ENCODE data around the gene NEDD1. TPM values are rescaled to one million over a fixed set of nuclear protein-coding genes. Genes with fewer than 3 reads are reported as not detected.

The NEDD1 gene
- total RNA-seq, 1 experiment from 2014 or later = 42.7 TPM

GRCh38 chr12:96870946-96871345 lies 36.1 kb upstream of the NEDD1 start:
- no peak overlapping the region for H3K4me3 ChIP-seq (ENCODE audit: low read depth, low read length, poor library complexity, severe bottlenecking)
- H3K27ac ChIP-seq (ENCODE audit: low read depth, low read length, poor library complexity, severe bottlenecking) = no peak overlapping the region
- no peak for DNase-seq (ENCODE audit: low spot score)
- H3K27me3 ChIP-seq (replicated peaks; ENCODE audit: insufficient read depth, low read depth, low read length, poor library complexity) = peaks cover 15% of the 10 kb centered on the region
- H3K4me1 ChIP-seq (ENCODE audit: insufficient read depth, low read length, poor library complexity, severe bottlenecking) = no peaks in the 10 kb centered on the region
- no peaks in the 10 kb centered on the region for H3K9me3 ChIP-seq (ENCODE audit: low read depth, low read length, poor library complexity, severe bottlenecking)
- H3K36me3 ChIP-seq (ENCODE audit: insufficient read depth, low read length, poor library complexity, severe bottlenecking) = no peaks in the 10 kb centered on the region
- ChIA-PET POLR2A (ENCODE audit: low non-redundant PET) (no interaction called here), CTCF (no interaction called here)
- BruUV-seq (replicated peaks) = no TSS peak
- intact Hi-C loops (cut with micrococcal nuclease; ENCODE audit: unreplicated experiment) = no loop called here
- TF ChIP-seq EZH2 (IDR thresholded peaks at IDR 0.05; ENCODE audit: borderline replicate concordance, low read depth, low read length, poor library complexity, severe bottlenecking) (no peak), CTCF (conservative IDR thresholded peaks at IDR 0.05; ENCODE audit: low read depth, low read length) (no peak)

GRCh38 chr12:96872961-96873360 lies 34.1 kb upstream of the NEDD1 start:
- POLR2A ChIA-PET (ENCODE audit: low non-redundant PET) = no interaction called here

GRCh38 chr12:96874211-96874610 lies 32.8 kb upstream of the NEDD1 start:
- Histone ChIP-seq H3K4me3 (ENCODE audit: low read depth, low read length, poor library complexity, severe bottlenecking) (no peak overlapping the region), H3K27ac (ENCODE audit: low read depth, low read length, poor library complexity, severe bottlenecking) (no peak overlapping the region), H3K9me3 (ENCODE audit: low read depth, low read length, poor library complexity, severe bottlenecking) (no peaks in the 10 kb centered on the region), H3K4me1 (ENCODE audit: insufficient read depth, low read length, poor library complexity, severe bottlenecking) (no peaks in the 10 kb centered on the region), H3K36me3 (ENCODE audit: insufficient read depth, low read length, poor library complexity, severe bottlenecking) (no peaks in the 10 kb centered on the region), H3K27me3 (replicated peaks; ENCODE audit: insufficient read depth, low read depth, low read length, poor library complexity) (peaks cover 13% of the 10 kb centered on the region)
- POLR2A ChIA-PET (ENCODE audit: low non-redundant PET) = no interaction called here
- CTCF ChIA-PET = no interaction called here
- DNase-seq (ENCODE audit: low spot score) = no peak
- TF ChIP-seq CTCF (conservative IDR thresholded peaks at IDR 0.05; ENCODE audit: low read depth, low read length) (no peak), EZH2 (IDR thresholded peaks at IDR 0.05; ENCODE audit: borderline replicate concordance, low read depth, low read length, poor library complexity, severe bottlenecking) (no peak)
- no TSS peak for BruUV-seq (replicated peaks)
- intact Hi-C loops (cut with micrococcal nuclease; ENCODE audit: unreplicated experiment) = no loop called here

More at GRCh38 chr12:96872961-96873360, 34.1 kb upstream of the NEDD1 start:
- Histone ChIP-seq H3K9me3 (ENCODE audit: low read depth, low read length, poor library complexity, severe bottlenecking) (no peaks in the 10 kb centered on the region), H3K4me1 (ENCODE audit: insufficient read depth, low read length, poor library complexity, severe bottlenecking) (no peaks in the 10 kb centered on the region), H3K4me3 (ENCODE audit: low read depth, low read length, poor library complexity, severe bottlenecking) (no peak overlapping the region), H3K27me3 (replicated peaks; ENCODE audit: insufficient read depth, low read depth, low read length, poor library complexity) (peaks cover 17% of the 10 kb centered on the region), H3K27ac (ENCODE audit: low read depth, low read length, poor library complexity, severe bottlenecking) (no peak overlapping the region), H3K36me3 (ENCODE audit: insufficient read depth, low read length, poor library complexity, severe bottlenecking) (no peaks in the 10 kb centered on the region)
- TF ChIP-seq CTCF (conservative IDR thresholded peaks at IDR 0.05; ENCODE audit: low read depth, low read length) (no peak), EZH2 (IDR thresholded peaks at IDR 0.05; ENCODE audit: borderline replicate concordance, low read depth, low read length, poor library complexity, severe bottlenecking) (no peak)
- no peak for DNase-seq (ENCODE audit: low spot score)
- CTCF ChIA-PET = no interaction called here
- no TSS peak for BruUV-seq (replicated peaks)
- intact Hi-C loops (cut with micrococcal nuclease; ENCODE audit: unreplicated experiment) = no loop called here

Measured in A673 (cell line).